GM23338 (cell line): ENCODE data around the gene C4orf33. TPM values are rescaled to one million over a fixed set of nuclear protein-coding genes. Genes with fewer than 3 reads are reported as not detected.

ENCODE experiments used
- ATAC-seq: fragments of 200-7000 bp; cut with Tn5 transposase; 3 replicates; pipeline ENCODE4 v1.9.1; 2020
- DNase-seq: peaks from one replicate; pipeline ENCODE4 v3.0.0-alpha.2; 2015; ENCODE audit warnings: low spot score
- H2AFZ ChIP-seq: fragments of 200-600 bp; sonication (generic); 2 replicates; pipeline ENCODE4 v1.8.0; 2016; ENCODE audit warnings: antibody characterized with exemption, mild to moderate bottlenecking, moderate library complexity
- H3F3A ChIP-seq: fragments of 200-600 bp; sonication (generic); replicated peaks from 2 replicates; pipeline ENCODE4 v1.8.0; 2017; ENCODE audit warnings: antibody characterized with exemption, mixed run types, low read depth
- H3K27ac ChIP-seq: fragments of 200-600 bp; sonication (generic); 2 replicates; pipeline ENCODE4 v1.6.1; 2016; ENCODE audit warnings: low read depth
- H3K27me3 ChIP-seq: fragments of 200-600 bp; sonication (generic); 2 replicates; pipeline ENCODE4 v1.8.0; 2016; ENCODE audit warnings: mild to moderate bottlenecking, mixed run types, moderate library complexity; ENCODE audit not compliant: insufficient read depth
- H3K36me3 ChIP-seq: fragments of 200-600 bp; sonication (generic); 2 replicates; pipeline ENCODE4 v1.8.0; 2016; ENCODE audit warnings: mild to moderate bottlenecking; ENCODE audit not compliant: insufficient read depth
- H3K4me1 ChIP-seq: fragments of 200-600 bp; sonication (generic); 2 replicates; pipeline ENCODE4 v1.8.0; 2016; ENCODE audit warnings: mild to moderate bottlenecking, moderate library complexity; ENCODE audit not compliant: insufficient read depth
- H3K4me2 ChIP-seq: fragments of 200-600 bp; sonication (generic); 2 replicates; pipeline ENCODE4 v1.7.1; 2017; ENCODE audit warnings: mixed run types
- H3K4me3 ChIP-seq: fragments of 200-600 bp; sonication (generic); 2 replicates; pipeline ENCODE4 v1.6.1; 2016; ENCODE audit warnings: mixed run types
- H3K79me2 ChIP-seq: fragments of 200-600 bp; sonication (generic); replicated peaks from 2 replicates; pipeline ENCODE4 v1.8.0; 2017; ENCODE audit warnings: mild to moderate bottlenecking; ENCODE audit not compliant: insufficient read depth
- H3K9me2 ChIP-seq: fragments of 200-600 bp; sonication (generic); 2 replicates; pipeline ENCODE4 v1.8.0; 2017; ENCODE audit not compliant: insufficient read depth
- H4K20me1 ChIP-seq: fragments of 200-600 bp; sonication (generic); replicated peaks from 2 replicates; pipeline ENCODE4 v1.8.0; 2017; ENCODE audit warnings: mild to moderate bottlenecking; ENCODE audit not compliant: insufficient read depth
- H3K27ac Mint-ChIP-seq: 2 replicates; pipeline ENCODE4 v1.8.0; 2020; ENCODE audit warnings: inconsistent platforms, mild to moderate bottlenecking, moderate library complexity, mixed read lengths
- H3K27me3 Mint-ChIP-seq: 3 replicates; pipeline ENCODE4 v1.8.0; 2022; ENCODE audit warnings: low read depth, mild to moderate bottlenecking, moderate library complexity, mixed read lengths, inconsistent platforms; ENCODE audit not compliant: insufficient read depth, poor library complexity
- H3K36me3 Mint-ChIP-seq: 3 replicates; pipeline ENCODE4 v1.8.0; 2021; ENCODE audit warnings: low read depth, mild to moderate bottlenecking, inconsistent platforms, moderate library complexity, mixed read lengths
- H3K4me1 Mint-ChIP-seq: 3 replicates; pipeline ENCODE4 v1.8.0; 2020; ENCODE audit warnings: mild to moderate bottlenecking, inconsistent platforms, mixed read lengths
- H3K4me3 Mint-ChIP-seq: 3 replicates; pipeline ENCODE4 v1.8.0; 2021; ENCODE audit warnings: moderate library complexity, mild to moderate bottlenecking, inconsistent platforms, mixed read lengths
- H3K9me3 Mint-ChIP-seq: 3 replicates; pipeline ENCODE4 v1.8.0; 2020; ENCODE audit warnings: moderate library complexity, mild to moderate bottlenecking, inconsistent platforms, mixed read lengths
- CREB1 ChIP-seq: fragments of 250-450 bp; sonication (Bioruptor Pico); IDR thresholded peaks from 2 replicates; pipeline ENCODE4 v1.5.0; 2020; ENCODE audit warnings: low read depth, mild to moderate bottlenecking, moderate library complexity
- EZH2 ChIP-seq: fragments of 200-600 bp; sonication (generic); IDR thresholded peaks from one replicate; pipeline ENCODE4 v1.8.0; 2017; ENCODE audit warnings: antibody characterized with exemption, mild to moderate bottlenecking, low read depth; ENCODE audit not compliant: unreplicated experiment
- EZH2phosphoT487 ChIP-seq: fragments of 200-600 bp; sonication (generic); IDR thresholded peaks from one replicate; pipeline ENCODE4 v1.8.1; 2018; ENCODE audit warnings: antibody characterized with exemption; ENCODE audit not compliant: unreplicated experiment
- JUNB ChIP-seq: IDR thresholded peaks from one replicate; pipeline ENCODE4 v1.6.1; 2016; ENCODE audit warnings: antibody characterized with exemption; ENCODE audit not compliant: unreplicated experiment
- NANOG ChIP-seq: IDR thresholded peaks from 2 replicates; pipeline ENCODE4 v1.6.1; 2016; ENCODE audit warnings: antibody characterized with exemption, borderline replicate concordance
- POLR2AphosphoS5 ChIP-seq: IDR thresholded peaks from 2 replicates; pipeline ENCODE4 v1.6.1; 2016; ENCODE audit warnings: antibody characterized with exemption, low read depth
- REST ChIP-seq: IDR thresholded peaks from one replicate; pipeline ENCODE4 v1.6.1; 2018; ENCODE audit warnings: antibody characterized with exemption; ENCODE audit not compliant: unreplicated experiment
- STAT1 ChIP-seq: IDR thresholded peaks from one replicate; pipeline ENCODE4 v1.6.1; 2016; ENCODE audit warnings: antibody characterized with exemption; ENCODE audit not compliant: unreplicated experiment
- ZNF114 ChIP-seq: fragments of 250-450 bp; sonication (Bioruptor Pico); IDR thresholded peaks from 2 replicates; pipeline ENCODE4 v1.5.0; 2020; ENCODE audit warnings: mild to moderate bottlenecking, moderate library complexity
- ZNF331 ChIP-seq: fragments of 250-450 bp; sonication (Bioruptor Pico); IDR thresholded peaks from 2 replicates; pipeline ENCODE4 v1.5.0; 2020; ENCODE audit warnings: low read depth, mild to moderate bottlenecking, moderate library complexity
- polyA plus RNA-seq: library from polyadenylated mRNA; unstranded; fragments of >200 nt; fragmentation: Nextera tagmentation; extraction: Ambion mirVana; gene quantifications from 2 replicates; pipeline ENCODE4 v1.2.1, GENCODE V29; 2016
- total RNA-seq: library from RNA; depleted of rRNA; stranded (reverse); fragments of >200 nt; shearing (Covaris generic); gene quantifications from 2 replicates; pipeline ENCODE4 v1.2.3, GENCODE V29; 2014
- TF ChIP-seq, protein P1 (sequence below): fragments of 250-450 bp; sonication (Bioruptor Pico); IDR thresholded peaks from 2 replicates; pipeline ENCODE4 v1.5.0; 2020; ENCODE audit warnings: mild to moderate bottlenecking, moderate library complexity

C4orf33 gene
- total and polyA plus RNA-seq, 2 experiments from 2014 or later: 4.4 to 4.7 TPM

GRCh38 chr4:129153700-129154099 is 57.7 kb downstream of the C4orf33 start:
- Mint-ChIP-seq H3K4me1 (peaks cover 5% of the 10 kb centered on the region; the same call in 2 of the 3 replicates), H3K9me3 (peaks cover 5% of the 10 kb centered on the region; the same call in 2 of the 3 replicates), H3K27me3 (no peaks in the 10 kb centered on the region), H3K4me3 (no peak overlapping the region), H3K27ac (0 out of 2 replicates have a peak overlapping the region, but pooled peaks have one; percentile 15), H3K36me3 (peaks cover 5% of the 10 kb centered on the region; the same call in 2 of the 3 replicates)
- H3K27me3 ChIP-seq: no peaks in the 10 kb centered on the region
- H3K36me3 ChIP-seq: no peaks in the 10 kb centered on the region
- no peak overlapping the region for H3K4me2 ChIP-seq
- H4K20me1 ChIP-seq: no peaks in the 10 kb centered on the region
- H3K4me3 ChIP-seq: no peak overlapping the region
- no peaks in the 10 kb centered on the region for H3K79me2 ChIP-seq
- no peak overlapping the region for H2AFZ ChIP-seq
- no peaks in the 10 kb centered on the region for H3K4me1 ChIP-seq
- TF ChIP-seq NANOG (no peak), CREB1 (CRISPR knock-in tag) (no peak), ZNF114 (CRISPR knock-in tag) (no peak), EZH2 (no peak), JUNB (no peak), REST (no peak), EZH2phosphoT487 (no peak), ZNF331 (CRISPR knock-in tag) (no peak), STAT1 (no peak), POLR2AphosphoS5 (no peak)
- TF ChIP-seq, protein P1, sequence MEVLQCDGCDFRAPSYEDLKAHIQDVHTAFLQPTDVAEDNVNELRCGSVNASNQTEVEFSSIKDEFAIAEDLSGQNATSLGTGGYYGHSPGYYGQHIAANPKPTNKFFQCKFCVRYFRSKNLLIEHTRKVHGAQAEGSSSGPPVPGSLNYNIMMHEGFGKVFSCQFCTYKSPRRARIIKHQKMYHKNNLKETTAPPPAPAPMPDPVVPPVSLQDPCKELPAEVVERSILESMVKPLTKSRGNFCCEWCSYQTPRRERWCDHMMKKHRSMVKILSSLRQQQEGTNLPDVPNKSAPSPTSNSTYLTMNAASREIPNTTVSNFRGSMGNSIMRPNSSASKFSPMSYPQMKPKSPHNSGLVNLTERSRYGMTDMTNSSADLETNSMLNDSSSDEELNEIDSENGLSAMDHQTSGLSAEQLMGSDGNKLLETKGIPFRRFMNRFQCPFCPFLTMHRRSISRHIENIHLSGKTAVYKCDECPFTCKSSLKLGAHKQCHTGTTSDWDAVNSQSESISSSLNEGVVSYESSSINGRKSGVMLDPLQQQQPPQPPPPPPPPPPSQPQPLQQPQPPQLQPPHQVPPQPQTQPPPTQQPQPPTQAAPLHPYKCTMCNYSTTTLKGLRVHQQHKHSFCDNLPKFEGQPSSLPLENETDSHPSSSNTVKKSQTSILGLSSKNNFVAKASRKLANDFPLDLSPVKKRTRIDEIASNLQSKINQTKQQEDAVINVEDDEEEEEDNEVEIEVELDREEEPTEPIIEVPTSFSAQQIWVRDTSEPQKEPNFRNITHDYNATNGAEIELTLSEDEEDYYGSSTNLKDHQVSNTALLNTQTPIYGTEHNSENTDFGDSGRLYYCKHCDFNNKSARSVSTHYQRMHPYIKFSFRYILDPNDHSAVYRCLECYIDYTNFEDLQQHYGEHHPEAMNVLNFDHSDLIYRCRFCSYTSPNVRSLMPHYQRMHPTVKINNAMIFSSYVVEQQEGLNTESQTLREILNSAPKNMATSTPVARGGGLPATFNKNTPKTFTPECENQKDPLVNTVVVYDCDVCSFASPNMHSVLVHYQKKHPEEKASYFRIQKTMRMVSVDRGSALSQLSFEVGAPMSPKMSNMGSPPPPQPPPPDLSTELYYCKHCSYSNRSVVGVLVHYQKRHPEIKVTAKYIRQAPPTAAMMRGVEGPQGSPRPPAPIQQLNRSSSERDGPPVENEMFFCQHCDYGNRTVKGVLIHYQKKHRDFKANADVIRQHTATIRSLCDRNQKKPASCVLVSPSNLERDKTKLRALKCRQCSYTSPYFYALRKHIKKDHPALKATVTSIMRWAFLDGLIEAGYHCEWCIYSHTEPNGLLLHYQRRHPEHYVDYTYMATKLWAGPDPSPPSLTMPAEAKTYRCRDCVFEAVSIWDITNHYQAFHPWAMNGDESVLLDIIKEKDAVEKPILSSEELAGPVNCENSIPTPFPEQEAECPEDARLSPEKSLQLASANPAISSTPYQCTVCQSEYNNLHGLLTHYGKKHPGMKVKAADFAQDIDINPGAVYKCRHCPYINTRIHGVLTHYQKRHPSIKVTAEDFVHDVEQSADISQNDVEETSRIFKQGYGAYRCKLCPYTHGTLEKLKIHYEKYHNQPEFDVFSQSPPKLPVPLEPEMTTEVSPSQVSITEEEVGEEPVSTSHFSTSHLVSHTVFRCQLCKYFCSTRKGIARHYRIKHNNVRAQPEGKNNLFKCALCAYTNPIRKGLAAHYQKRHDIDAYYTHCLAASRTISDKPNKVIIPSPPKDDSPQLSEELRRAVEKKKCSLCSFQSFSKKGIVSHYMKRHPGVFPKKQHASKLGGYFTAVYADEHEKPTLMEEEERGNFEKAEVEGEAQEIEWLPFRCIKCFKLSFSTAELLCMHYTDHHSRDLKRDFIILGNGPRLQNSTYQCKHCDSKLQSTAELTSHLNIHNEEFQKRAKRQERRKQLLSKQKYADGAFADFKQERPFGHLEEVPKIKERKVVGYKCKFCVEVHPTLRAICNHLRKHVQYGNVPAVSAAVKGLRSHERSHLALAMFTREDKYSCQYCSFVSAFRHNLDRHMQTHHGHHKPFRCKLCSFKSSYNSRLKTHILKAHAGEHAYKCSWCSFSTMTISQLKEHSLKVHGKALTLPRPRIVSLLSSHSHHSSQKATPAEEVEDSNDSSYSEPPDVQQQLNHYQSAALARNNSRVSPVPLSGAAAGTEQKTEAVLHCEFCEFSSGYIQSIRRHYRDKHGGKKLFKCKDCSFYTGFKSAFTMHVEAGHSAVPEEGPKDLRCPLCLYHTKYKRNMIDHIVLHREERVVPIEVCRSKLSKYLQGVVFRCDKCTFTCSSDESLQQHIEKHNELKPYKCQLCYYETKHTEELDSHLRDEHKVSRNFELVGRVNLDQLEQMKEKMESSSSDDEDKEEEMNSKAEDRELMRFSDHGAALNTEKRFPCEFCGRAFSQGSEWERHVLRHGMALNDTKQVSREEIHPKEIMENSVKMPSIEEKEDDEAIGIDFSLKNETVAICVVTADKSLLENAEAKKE (CRISPR knock-in tag): no peak
- no peaks in the 10 kb centered on the region for H3F3A ChIP-seq
- no peaks in the 10 kb centered on the region for H3K9me2 ChIP-seq
- ATAC-seq (no peak), DNase-seq (no peak)
- no peak overlapping the region for H3K27ac ChIP-seq
